ENCODE results near the gene OR8U1.

Gene OR8U1

DNA sequence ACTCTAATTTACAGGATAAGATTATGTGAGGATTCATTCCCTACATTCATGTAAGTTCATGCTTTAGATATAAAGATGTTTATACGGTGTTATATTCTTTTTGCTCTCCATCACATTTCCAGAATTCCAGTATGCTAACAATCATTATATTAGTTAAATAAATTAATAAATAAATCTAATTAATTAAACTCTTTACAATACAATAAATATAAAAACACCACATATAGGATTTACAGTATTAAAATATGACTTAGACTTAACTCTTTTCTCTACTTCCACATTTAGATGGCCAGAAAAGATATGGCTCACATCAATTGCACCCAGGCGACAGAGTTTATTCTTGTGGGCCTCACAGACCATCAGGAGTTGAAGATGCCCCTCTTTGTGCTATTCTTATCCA is at the start of gene OR8U1:
Gene OR8U1, plus strand, starts transcription at position 301 of the 400 bp plus-strand sequence. Its CDS starts 0 bp downstream, at position 301.
- ChIA-PET CTCF (no interaction called here), POLR2A (no interaction called here)
- TF ChIP-seq, protein P1, sequence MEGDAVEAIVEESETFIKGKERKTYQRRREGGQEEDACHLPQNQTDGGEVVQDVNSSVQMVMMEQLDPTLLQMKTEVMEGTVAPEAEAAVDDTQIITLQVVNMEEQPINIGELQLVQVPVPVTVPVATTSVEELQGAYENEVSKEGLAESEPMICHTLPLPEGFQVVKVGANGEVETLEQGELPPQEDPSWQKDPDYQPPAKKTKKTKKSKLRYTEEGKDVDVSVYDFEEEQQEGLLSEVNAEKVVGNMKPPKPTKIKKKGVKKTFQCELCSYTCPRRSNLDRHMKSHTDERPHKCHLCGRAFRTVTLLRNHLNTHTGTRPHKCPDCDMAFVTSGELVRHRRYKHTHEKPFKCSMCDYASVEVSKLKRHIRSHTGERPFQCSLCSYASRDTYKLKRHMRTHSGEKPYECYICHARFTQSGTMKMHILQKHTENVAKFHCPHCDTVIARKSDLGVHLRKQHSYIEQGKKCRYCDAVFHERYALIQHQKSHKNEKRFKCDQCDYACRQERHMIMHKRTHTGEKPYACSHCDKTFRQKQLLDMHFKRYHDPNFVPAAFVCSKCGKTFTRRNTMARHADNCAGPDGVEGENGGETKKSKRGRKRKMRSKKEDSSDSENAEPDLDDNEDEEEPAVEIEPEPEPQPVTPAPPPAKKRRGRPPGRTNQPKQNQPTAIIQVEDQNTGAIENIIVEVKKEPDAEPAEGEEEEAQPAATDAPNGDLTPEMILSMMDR (IDR thresholded peaks at IDR 0.05; ENCODE audit: control extremely low read depth, extremely low read depth, low read depth, missing control alignments) = no peak
- no peak for DNase-seq (ENCODE audit: extremely low spot score)

DNA sequence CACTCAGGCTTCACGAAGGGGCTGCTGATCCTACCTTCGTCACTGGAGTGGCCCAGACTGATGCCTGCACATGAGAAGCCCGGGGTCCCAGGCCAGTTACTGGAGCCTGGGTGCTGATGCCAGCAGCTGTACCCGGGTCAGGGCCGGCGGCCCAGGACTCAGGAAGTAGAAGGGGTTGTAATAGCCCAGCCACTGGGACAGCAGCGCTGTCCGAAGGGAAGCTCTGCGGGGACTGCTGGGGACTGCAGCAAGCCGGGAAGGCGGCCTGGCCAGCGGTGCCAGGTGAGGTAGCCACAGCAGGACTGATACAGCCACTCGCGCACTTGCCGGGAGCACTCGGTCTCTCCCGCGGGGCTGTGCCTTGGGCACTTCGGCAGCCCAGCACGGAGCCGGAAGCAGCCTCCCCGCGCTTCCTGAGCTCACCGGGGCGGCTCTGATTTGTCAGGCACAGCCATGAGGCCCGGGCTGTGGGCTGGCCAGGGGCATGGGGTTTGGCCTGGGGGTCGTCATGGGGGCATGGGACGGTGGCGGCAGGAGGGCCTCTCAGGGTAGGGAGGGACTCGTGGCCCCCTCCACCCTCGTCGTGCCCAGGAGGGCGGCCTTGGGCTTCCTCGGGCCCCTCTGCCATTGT is 43.4 kb upstream of the OR8U1 start:
- TF ChIP-seq, protein P1 (IDR thresholded peaks at IDR 0.05; ENCODE audit: control extremely low read depth, extremely low read depth, low read depth, missing control alignments) = no peak
- ChIA-PET POLR2A (no interaction called here), CTCF (no interaction called here)
- no peak for DNase-seq (ENCODE audit: extremely low spot score)

DNA sequence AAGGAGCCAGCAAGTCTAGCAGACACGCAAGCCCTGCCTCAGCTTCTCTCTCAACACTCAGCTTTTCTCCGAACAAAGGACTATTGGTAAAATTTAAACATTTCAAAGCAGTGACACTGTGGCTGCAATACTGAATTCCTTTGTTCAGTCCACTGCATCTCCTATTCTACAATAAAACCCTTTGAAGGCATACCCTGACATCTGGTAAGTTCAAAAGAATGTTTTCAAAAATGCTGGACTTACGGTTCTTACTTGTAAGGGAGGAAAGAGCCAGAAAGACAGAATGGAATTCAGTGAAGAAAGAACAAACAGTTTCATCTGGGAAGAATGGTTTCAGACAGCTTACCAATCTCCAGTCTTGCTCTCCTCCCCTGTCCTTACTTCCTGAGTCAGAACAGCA is 42.3 kb upstream of the OR8U1 start:
- CTCF ChIA-PET = no interaction called here
- POLR2A ChIA-PET = no interaction called here
- TF ChIP-seq, protein P1 (IDR thresholded peaks at IDR 0.05; ENCODE audit: control extremely low read depth, extremely low read depth, low read depth, missing control alignments) = no peak
- DNase-seq (ENCODE audit: extremely low spot score) = no peak

DNA sequence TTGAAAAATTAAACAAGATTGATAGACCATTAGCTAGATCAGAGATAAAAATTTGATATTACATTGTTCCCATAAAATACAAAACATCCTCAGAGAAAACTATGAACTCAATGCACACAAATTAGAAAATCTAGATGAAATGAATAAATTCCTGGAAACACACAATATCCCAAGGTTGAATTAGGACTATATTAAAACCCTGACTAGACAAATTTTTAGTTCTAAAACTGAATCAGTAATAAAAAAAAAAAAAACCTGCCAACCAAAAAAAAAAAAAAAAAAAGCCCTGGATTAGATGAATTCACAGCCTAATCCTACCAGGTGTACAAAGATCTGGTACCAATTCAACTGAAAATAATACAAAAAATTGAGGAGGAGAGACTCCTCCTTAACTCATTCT is 35.1 kb upstream of the OR8U1 start:
- DNase-seq (ENCODE audit: extremely low spot score) = no peak
- TF ChIP-seq, protein P1 (IDR thresholded peaks at IDR 0.05; ENCODE audit: control extremely low read depth, extremely low read depth, low read depth, missing control alignments) = no peak
- ChIA-PET POLR2A (no interaction called here), CTCF (no interaction called here)

DNA sequence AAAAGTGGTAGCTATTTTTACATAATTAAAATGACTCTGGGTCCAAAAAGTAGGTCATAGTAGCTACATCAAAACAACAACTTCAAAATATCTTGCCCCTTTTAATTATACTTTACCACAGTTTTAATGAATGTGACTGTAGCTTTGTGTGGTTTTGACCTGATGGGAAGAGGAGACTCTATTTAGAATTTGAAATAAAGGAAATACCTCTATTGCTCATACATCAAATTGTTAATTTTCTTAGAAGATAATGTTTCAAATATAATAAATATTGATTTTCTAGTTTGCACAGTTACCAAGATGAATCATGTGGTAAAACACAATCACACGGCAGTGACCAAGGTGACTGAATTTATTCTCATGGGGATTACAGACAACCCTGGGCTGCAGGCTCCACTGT is 29.7 kb upstream of the OR8U1 start, which contains the start of gene OR8K1:
Gene OR8K1, plus strand, starts transcription at position 301 of the 400 bp plus-strand sequence. Its CDS starts 0 bp downstream, at position 301.
- POLR2A ChIA-PET = no interaction called here
- no peak for DNase-seq (ENCODE audit: extremely low spot score)
- TF ChIP-seq, protein P1 (IDR thresholded peaks at IDR 0.05; ENCODE audit: control extremely low read depth, extremely low read depth, low read depth, missing control alignments) = no peak
- CTCF ChIA-PET = interaction anchor here (1.0 to 1.5 kb wide), 2 partner anchors 8 to 11 kb away, joined by 3 to 4 read pairs; no protein-coding TSS in a partner anchor

DNA sequence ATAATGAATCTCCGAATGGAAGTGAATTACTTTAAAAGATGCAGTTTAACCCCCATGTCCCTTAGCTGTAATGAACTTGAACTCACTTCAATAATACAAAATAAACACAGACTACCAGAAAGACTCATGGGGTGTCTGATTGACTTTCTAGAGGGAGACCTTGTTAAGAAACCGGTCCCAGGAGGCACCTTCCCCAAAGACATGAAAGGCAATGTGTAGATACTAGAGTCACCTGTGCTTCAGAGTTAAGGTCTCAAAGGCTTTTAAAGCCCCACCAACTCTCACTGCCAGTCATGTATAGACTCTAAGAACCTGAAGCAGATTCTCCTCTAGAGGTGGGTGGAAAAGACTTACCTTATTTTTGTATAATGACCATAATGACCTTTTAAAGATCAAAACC is 21.4 kb upstream of the OR8U1 start, which contains the start of gene OR8J1:
Gene OR8J1, plus strand, starts transcription at position 301 of the 400 bp plus-strand sequence. CDS start 5,956 bp downstream, outside the sequence.
- DNase-seq (ENCODE audit: extremely low spot score) = no peak
- ChIA-PET POLR2A (no interaction called here), CTCF (no interaction called here)
- TF ChIP-seq, protein P1 (IDR thresholded peaks at IDR 0.05; ENCODE audit: control extremely low read depth, extremely low read depth, low read depth, missing control alignments) = no peak

Measured in GM10248 (cell line).